Stimulated activated CD4-positive, alpha-beta T cell treated with anti-CD3 and anti-CD28 coated beads, TNF-alpha, amount 100 ng/mL, for 1 hour (primary cell): Measurements from ENCODE around the gene CPM.

Experiments
- DNase-seq, 3 donors: peaks; one replicate each; pipeline ENCODE4 v3.0.0-alpha.2; 2020; ENCODE audit warnings: low read depth in 3 of 3, low spot score in 1 of 3

Gene CPM

DNA sequence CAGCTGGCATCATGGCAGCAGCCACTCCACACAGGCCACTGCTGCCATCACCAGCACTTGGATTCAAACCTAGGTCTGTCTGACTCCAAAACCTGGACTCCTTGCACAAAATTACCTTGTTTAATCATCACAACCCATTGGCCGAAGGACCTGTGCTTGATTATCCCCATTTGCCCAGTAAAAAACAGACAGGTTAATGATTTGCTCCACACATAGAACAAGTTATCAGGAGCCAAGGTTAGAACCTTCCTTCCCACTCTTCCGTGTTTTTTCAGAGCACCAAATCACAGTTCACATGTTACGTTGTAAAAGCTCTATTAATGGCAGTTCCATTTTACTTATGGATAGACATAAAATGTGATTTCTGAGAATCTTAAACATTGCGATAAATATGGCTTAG, 23.5 kb upstream of the CPM start:
- DNase-seq = no peak

DNA sequence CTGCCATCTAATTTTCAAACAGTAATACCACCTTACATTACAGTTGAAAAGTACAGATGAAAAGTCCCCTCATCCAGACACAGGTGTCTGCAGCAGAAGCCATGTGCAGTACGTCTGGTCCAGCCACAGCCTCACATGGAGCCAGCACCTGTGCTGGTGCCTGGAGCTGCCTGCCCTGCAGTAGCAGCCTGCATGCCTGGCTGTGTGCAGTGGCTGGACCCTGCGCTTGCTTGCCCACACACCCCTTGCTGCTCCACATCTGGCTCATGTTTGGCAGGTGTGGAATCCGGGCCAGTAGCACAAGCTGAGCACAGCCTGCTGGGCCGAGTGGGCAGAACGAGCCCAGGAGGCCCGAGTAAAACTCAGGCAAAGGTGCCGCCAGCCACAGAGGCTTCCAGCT, 21.8 kb upstream of the CPM start:
- no peak for DNase-seq

DNA sequence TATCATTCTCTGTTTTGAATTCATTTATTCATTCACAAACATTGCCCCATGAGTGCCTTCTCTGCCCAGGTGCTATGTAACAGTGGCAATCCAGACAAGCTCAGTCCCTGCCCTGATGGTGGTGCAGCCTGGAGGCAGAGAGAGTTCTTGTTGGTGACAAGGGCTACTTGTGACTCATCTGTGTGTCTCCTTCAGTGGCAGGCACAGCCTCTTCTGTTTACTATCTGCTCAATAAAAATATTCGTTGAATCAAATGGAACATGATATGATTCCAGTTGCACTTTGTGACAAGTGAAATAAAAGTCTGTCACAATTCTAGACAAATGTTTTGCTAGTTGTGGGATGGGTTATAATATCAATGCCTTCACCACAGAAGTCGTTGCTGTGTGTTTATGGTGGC, 20.6 kb upstream of the CPM start:
- DNase-seq = no peak

DNA sequence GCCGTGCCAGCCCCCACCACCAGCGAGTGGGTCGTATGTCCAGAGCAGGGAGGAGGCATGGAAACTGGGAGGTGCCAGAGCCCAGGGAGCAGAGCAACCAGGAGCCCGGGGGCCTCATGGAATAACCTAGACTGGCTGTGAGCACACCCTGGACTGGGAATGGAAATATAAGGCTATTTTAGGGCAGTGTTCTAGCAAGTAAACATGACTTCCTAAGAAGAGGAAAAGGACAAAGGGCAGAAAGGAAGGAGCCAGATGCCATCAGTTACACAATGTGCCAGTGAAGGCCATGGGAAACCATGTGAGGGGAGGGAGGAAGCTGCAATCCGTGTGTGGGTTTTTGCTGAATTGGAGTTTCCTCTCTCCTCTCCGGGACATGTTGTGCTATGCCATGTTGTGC, 18.7 kb upstream of the CPM start:
- DNase-seq = no peak

DNA sequence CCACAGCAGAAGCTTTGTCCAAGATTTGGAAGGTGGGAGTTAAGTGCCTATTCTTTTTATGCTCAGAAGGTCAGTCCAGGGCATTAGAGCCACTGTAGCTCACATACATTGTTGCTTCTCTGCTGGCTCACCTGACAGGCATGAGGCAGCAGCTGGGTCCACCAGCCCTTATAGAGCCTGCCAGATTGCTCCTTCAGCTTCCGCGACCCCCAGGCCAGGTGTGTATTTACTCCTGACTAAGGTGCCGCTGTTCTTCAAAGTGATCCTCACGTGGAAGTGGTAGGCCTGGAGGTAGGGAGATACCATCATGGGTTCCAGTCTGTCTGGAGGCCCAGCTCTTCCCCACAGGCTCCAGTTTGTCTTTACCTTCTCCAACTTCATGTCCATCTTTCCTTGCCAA, 17.5 kb upstream of the CPM start:
- no peak for DNase-seq

DNA sequence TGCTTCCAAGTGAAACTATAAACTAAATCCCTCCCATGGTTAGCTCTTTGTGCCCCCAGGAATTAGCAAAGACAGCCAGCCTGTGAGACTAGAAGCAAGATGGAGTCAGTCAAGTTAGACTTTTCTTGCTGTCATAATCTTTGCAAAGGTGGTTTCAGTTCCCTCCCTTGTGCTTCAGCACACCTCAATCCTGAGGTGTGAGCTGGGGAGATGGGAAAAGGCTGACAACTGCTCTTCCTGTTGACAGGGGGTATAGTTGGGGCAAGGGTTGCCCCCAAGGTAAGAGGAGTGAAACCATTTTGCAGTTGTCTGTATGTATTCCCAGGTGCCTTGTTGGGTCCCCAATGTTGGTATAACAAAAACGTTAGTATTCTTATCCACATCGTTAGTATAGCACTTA, 12.3 kb upstream of the CPM start:
- DNase-seq = no peak

DNA sequence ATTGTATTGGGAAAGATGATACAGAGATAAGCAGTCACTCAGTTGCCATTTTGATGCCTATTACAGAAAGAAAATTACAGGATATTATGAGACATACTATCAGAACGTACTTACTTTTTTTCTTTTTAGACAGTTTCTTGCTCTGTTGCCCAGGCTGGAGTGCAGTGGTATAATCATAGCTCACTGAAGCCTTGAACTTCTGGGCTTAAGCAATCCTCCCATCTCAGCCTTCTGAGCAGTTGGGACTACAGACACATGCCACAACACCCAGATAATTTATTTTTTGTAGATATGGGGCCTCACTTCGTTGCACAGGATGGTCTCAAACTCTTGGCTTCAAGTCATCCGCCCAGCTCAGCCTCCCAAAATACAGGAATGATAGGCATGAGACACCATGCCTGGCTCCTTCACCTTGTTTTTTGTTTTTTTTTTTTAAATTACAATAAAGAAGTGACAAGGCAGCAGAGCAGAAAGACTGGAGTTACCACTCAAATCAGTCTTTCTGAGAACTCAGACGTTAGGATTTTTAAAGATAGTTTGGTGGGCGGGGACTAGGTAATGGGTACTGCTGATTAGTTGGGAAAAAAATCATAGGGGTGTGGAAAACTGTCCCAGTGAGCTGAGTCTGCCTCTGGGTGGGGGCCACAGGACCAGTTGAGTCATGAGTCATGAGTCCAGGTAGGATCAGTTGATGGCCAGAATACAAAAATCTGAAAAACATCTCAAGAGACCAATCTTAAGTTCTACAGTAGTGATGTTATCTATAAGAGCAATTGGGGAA, 11.5 kb upstream of the CPM start:
- no peak for DNase-seq

DNA sequence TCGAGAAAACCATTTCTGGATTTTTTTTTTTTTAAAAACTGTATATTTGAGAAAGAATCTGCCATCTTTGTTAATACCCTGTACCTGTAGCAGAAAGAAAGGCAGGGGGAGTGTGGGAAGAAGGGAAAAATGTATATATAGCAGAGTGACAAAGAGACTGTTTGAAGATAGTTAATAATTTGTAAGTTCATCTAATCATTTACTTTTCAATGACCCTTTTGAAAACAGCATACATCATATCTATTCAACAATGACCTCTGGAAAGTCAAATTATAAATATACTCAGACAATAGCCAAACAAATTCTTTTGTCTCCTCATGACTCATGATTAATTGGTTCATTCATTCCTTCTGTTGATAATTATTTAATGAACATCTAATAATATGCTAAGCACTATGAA, 10.9 kb upstream of the CPM start:
- no peak for DNase-seq

DNA sequence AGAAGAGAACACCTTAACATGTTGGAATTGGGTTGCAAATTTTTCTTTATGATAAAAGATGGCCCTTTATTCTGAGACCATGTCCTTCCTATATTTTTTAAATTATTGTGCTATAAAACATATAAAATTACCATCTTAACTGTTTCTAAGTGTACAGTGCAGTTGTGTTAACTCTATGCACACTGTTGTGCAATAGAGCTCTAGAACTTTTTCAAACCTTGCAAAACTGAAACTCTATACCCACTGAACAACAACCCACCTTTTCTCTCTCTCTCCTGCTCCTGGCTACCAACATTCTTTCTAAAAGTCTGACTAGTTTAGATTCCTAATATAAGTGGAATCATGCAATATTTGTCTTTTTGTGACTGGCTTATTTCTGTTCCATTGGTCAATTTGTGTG, 7.8 kb upstream of the CPM start:
- DNase-seq = no peak

DNA sequence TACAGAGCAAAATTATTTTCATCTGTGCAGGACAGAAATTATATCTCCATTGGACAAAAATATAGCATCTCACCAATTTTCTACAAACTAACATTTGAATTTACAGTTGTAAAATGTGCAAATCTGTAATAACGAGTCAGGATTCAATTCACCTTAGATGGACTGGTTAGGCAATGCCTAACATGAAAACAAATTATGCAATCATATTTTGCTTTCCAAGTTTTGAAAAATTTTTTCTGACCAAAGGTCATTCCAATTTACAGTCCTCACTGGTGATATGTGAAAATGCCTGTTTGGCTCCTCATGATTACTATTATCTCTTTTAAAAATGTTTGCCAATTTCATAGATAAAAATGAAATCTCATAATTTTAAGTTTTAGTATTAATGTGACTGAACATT, 6.5 kb upstream of the CPM start:
- no peak for DNase-seq

DNA sequence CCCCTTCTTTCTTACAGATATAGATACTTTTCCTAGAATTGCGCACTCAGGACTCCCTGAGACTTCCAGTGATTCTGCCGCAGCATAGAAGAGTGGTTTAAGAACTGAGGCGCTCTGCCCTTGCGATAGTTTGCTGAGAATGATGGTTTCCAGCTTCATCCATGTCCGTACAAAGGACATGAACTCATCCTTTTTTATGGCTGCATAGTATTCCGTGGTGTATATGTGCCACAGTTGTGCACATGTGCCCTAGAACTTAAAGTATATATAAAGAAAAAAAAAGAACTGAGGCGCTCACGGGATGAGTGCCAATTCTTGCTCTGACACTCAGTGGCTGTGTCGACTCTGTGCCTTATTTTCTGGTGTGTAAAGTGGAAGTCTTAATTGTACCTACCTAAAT, 1.4 kb upstream of the CPM start:
- DNase-seq = no peak

DNA sequence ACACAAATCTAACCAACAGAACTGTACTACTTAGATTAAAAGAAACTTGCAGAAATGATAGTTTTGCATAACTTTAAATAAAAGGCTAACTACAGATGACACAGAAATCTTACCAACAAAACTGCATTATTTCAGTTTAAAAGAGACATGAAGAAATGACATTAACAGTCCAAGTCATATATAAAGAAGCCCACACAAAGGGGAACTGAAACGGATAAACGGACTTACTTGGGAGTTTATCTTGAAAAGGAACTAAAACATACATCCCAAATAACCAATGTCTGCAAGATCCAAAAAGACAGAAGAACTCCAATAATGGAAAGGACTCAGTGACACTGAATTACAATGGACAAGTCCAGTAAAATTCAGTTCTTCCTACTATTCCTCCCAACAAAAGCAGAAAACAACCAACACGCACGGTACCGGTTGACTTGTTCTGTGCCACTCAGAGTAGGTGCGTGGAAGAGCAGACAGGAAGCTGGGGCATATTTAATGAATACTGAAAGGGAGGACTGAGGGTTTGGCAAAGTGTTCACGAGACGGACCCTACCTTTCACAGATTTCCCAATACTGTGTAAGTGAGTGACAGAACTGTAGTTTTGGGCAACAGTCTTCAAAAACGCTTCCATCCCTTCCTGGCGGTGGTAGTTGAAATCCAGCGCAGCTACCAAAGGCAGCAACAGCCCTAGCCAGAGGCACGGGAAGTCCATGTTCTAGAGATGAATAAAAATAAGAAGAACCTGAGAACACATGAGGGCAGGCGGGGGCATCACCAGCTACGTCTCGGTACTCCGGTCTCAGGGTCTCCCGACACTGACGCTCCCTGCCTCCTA, 627 bp downstream of the CPM start:
- DNase-seq = no peak

DNA sequence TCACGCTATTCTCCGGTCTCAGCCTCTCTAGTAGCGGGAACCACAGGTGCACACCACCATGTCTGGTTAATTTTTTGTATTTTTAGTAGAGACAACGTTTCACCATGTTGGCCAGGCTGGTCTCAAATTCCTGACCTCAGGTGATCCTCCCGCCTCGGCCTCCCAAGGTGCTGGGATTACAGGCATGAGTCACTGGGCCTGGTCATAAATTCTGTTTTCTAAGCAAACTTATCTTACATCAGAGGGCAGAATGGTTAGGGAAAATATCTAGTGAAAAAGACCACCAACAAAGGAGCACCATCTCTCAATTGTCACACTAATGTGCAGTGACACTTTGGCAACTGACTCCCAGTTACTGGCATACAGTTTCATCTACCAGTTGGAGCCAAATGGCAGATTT, 2.8 kb downstream of the CPM start:
- DNase-seq = no peak

DNA sequence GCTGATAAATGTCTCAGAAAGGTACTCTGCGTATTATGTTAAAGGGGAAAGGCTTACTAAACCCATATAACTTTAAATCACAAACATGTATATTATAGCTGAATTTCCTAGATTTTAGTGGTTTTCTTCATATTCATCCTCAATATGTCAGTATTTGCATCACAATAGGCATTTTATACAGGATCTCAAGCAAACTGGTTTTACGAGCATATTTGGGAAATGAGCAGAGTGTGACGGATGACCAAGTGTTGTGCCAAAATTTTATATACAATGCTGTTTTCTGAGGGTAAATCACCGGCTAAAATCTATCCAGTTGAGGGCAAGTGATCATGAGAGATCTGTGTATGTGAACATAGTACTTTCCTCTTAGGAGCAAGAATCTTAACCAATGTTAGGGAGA, 8.4 kb downstream of the CPM start:
- DNase-seq = no peak

DNA sequence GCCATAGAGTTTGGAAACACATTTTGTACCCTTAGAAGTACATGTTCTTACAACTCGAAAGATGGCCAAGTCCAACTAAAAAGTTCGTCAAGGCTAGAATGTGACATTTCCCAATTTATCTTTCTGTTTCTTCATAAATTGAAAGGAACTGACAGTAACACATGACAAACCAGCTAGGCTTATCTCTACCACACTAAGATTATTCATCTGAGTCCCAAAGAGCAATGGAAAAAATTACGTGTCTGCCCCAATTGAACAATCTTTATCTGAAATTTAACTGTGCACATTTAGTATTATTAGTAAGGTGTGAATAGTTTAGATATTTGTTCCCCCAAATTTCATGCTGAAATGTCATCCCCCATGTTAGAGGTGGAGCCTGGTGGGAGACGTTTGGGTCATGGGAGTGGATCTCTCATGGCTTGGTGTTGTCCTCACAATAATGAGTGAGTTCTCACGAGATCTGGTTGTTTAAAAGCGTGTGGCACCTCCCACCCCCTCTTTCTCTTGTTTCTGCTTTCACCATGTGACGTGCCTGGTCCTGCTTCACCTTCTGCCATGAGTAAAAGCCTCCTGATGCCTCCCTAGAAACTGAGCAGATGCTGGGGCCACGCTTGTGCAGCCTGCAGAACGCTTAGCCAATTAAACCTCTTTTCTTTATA, 13.3 kb downstream of the CPM start:
- no peak for DNase-seq

DNA sequence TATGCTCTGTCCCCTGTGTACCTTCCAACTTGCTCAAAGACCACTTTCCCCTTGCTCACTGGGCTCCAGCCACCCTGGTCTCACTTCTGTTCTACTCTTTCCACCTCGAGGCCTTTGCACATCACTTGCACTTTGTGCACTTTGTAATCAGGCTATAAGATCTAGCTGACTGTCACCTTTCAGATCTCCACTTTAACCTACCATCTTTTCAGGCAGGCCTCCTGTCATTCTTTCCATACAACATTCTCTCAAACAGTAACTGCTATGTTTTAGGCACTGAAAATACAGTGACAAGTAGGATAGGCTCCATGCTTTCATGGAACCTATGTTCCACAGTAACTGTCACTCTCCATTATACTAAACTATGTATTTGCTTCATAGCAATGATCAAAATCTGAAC, 14.0 kb downstream of the CPM start:
- no peak for DNase-seq

DNA sequence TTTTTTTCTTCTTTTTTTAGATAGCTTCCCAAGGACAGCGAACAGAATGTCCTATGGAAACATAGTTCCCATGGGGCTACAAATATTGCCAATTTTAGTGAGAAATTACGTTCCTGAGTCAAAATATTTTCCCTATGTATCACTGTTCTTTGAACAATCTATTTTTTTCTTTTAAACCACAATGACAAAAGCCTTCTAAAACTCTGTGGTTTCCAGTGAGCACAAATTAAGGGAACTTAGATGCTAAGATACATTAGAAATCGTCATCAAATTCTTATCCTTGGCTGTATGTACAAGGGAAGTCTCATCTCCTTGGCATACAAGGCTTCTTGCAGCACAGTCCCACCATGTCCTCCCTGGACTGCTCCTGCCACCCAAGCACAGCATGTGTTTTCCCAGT, 17.9 kb downstream of the CPM start:
- no peak for DNase-seq

DNA sequence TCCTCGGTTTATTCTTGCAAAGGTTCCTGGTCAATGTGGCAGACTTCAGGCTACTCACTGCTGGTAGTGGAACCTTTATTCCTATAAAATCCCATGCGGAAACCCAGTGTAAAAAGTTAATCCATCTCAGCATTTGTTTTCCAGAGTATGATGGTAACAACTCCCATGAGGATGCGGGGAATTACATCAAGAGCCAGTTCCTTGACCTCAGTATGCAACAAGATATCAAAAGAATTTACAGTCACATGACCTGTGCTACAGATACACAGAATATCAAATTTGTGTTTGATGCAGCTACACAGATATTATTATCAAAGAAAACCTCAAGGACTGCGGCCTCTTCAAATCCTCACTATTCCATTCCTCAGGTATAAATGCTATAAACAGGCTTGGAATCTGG, 19.3 kb downstream of the CPM start:
- DNase-seq = no peak

DNA sequence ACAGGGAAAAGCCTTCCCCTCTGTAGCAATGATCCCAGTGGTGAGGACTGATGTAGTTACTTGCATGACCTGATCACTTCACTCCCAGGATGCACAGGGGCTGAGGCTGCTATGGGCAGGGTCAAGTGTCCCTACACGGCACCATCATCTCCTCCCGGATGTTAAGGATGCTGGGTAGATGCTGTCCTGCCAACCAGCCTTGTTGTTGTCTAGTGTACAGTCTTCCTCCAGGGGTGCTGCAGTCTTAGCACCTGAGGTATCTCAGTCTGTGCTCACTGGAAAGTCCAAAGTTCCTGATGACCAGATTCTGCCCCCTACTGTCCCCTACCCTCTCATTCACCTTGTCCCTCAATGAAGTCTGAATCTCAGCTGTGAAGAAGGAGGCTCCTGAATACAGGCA, 20.1 kb downstream of the CPM start:
- DNase-seq = no peak

DNA sequence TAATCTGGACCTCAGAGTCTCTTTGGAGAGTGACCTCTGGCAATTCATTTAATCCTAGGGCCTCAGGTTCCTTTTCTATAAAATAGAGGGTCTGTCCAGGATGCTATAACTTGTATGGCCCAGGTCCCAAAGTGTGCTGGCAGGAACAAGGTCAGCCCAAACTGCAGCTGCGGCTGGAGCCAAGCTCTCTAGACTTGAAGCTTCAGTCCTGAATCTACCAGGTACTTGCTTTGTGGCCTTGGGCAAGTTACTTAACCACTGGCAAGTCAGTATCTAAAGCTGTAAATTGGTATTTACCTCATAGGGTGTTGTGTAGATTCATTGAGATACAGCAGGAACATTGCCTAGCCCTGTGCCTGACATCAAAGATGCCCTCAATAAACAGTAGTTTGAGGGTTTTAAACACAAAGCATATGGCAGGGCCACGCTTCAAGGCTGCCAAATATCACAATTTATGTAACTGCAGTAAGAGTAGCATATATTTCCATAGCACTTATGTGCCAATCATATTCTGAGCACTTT, 21.7 kb downstream of the CPM start:
- no peak for DNase-seq

DNA sequence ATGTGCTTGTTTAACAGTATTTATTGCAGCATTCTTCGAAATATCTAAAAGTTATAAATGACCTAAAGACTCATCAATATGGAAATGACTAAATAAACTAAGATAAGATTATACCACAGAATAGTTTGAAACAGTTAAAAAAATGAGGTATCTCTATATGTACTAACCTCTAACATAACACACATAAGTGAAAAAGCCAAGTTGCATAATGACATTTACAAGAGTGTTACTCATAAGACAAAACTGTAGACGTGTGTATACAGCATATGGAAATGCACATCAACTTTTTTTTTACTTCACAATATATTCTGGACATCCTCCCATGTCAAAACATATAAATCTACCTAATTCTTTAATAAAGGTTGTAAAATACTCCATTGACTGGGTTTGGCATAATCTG, 22.8 kb downstream of the CPM start:
- DNase-seq = no peak

DNA sequence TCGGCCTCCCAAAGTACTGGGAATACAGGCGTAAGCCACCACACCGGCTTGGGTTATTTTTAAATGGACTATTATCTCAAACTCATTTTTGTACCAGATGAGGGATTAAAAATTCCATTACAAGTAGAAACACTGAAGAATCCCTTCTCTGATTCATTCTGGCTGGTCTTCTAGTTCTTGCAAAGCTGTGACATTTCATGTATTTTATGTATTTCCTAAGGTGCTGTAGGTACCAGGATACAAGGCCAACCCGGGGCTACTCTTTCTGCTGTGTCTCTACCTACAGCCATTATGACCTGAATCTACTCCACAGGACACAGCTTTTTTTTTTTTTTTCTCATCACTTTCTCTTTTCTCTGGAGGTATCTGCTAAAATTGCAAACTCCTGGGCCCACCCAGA, 24.9 kb downstream of the CPM start:
- DNase-seq = no peak
